Endothelial cell of coronary artery (primary cell): ENCODE results near the gene JARID2. TPM values are rescaled to one million over a fixed set of nuclear protein-coding genes. Genes with fewer than 3 reads are reported as not detected.

Experiments used
- total RNA-seq: library from RNA; depleted of rRNA; stranded (reverse); fragments of >200 nt; gene quantifications from 2 replicates; pipeline ENCODE4 v1.2.3, GENCODE V29; 2014

Gene JARID2
- 8.0 and 11.2 TPM in 2 replicates for total RNA-seq

GRCh38 chr6:15245361-15246216 lies at the start of gene JARID2:
JARID2 (plus strand) TSS chr6:15246069; CDS start chr6:15246540, 471 bp downstream.

